Glomerular endothelial cell (primary cell): ENCODE results near the gene VPS45. TPM values are rescaled to one million over a fixed set of nuclear protein-coding genes. Genes with fewer than 3 reads are reported as not detected.

Experiments used
- DNase-seq: peaks from one replicate; pipeline ENCODE4 v3.0.0-alpha.2; 2011; ENCODE audit warnings: low read depth, low spot score; ENCODE audit errors: extremely low read depth
- total RNA-seq: library from RNA; depleted of rRNA; stranded (reverse); fragments of >200 nt; gene quantifications from 2 replicates; pipeline ENCODE4 v1.2.3, GENCODE V29; 2015

The VPS45 gene
- total RNA-seq, 1 donor from 2014 or later: 25.1 TPM

GRCh38 chr1:150155413-150156071 lies 88.0 kb downstream of the VPS45 start:
- no peak for DNase-seq

DNA sequence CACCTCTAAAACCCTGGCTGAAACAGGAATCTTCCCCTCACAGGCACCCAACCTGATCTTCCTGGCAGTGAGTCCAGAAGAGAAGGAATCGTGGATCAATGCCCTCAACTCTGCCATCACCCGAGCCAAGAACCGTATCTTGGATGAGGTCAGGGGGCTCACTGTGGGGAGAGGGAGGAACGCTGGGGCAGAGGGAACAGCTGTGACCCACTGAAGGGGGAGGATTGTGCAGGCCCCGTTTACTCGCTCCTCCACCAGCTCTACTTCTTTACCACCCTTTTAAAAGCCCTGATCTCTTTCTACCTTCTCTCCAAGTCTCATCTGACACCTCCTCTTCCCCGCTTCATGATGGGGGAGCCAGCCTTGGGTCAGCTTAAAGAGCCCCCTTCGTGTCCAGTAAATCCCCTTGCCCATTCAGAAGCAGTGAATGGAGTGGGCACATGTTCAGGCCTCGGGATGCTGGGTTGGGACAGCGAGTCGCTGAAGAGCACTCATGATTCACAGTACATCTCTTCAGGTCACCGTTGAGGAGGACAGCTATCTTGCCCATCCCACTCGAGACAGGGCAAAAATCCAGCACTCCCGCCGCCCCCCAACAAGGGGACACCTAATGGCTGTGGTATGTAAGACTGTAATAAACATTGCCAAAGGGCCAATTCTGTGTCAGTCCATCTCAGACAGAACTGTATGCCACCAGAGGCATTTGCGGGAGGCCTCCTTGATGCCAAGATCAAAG lies 89.5 kb downstream of the VPS45 start:
- DNase-seq: no peak

DNA sequence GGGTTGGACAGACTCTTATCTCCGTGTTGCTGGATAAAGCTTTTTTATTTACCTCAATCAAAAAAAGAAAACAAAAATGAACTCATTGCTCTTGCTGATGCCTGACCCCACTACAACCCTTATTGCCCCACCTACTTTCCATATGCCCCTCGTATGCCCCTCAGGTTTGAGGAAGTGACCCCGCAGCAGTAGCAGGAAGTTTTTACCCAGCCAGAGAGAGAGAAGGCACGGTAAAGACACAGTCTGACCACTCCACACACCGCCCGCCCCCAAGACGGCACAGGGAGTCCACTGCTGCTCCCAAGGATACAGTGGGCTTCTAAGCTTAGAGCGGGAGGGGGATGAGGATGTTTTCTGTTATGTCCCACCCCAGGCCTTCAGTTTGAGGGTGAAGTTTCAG lies 92.0 kb downstream of the VPS45 start:
- DNase-seq: no peak

DNA sequence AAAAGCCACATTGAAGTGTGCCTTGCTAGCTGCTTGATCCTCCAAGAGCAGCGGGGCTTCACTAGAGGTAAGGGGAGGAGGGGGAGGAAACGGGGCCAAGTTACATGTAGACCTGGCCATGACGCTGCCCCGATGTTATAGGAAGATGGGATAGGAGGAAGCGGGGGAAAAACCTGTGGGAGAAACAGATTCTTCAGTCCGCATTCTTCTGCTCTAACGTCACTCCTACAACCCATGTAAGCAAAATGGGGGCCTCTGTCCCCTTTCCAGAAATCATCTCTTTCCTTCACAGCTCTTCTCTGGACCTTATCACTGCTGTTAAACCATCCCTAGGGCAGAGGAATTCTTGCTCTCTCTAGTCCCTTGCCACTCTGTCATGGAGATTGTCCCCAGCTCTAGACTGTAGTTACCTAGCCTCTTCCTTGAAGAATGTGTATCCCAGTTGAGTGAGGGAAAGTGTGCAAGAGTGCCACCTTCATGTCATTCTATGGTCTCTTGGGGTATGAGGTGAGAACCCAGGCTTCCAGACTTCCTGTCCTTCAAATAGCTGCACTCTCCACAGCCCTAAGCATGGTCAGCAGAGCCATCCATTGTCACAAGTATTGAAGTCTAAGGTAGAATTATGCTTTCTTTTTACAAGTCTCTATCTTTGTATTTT lies 93.5 kb downstream of the VPS45 start:
- DNase-seq: no peak

GRCh38 chr1:150161747-150162581 lies 94.4 kb downstream of the VPS45 start:
- DNase-seq: no peak

- DNase-seq: no peak
Observed at GRCh38 chr1:150162582-150162861, 94.9 kb downstream of the VPS45 start.

DNA sequence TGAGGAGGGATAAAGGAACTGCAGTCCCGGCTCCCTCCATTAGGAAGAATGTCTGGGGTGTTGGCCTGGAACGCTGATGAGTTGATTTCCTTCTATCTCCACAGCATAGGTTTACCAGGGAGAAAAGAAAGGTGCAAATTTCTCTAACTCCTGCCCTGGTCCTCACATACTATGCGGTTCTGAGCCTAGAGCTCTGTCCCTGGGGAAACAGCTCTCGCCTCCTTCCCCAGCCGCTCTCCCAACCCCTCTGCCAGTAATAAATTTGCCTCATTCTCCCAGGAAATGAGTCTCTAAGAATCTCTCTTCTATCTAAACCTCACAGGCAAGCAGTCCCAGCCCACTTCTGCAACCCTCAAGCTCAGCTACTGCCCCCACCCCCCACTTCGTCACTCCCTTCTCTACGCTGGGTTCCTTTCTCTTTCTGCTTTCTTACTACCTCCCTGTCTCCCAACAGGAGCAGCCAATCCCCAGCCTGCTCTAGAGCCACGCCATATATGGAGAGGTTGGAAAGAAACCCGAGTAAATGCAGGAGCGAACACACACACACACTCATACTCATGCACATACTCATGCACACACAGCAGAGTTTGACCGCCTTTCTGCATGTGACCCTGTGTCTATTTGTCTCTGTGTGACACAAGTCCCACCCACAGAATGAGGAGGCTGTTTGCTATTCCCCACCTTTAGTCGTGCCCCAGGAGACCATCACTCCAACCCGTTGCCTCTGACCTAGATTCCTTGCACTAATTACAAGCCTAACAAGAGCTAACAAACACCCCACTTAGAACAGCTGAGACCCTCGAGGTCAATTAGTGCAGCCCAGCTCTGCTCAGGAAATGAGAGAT lies 95.5 kb downstream of the VPS45 start:
- peak; percentile 86 for DNase-seq

- DNase-seq: no peak
Observed at GRCh38 chr1:150164224-150164623, 96.6 kb downstream of the VPS45 start.

DNA sequence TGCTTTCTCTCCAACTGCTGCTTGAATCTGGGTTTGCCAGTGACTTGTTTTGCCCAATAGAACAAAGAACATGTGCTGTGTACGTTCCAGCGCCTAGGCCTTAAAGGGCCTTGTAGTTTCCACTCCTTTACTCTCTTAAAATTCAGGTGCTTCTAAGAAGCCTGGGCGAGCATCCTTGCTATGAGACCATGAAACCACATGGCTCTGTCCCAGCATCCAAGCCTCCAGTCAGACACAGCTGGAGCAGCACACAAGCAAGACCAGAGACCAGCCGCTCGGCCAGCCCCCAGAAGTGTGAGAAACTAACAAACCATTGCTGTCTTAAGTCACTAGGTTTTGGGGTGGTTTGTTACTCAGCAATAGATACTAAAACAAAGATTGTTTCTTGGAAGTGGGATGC lies 97.2 kb downstream of the VPS45 start:
- DNase-seq: no peak

DNA sequence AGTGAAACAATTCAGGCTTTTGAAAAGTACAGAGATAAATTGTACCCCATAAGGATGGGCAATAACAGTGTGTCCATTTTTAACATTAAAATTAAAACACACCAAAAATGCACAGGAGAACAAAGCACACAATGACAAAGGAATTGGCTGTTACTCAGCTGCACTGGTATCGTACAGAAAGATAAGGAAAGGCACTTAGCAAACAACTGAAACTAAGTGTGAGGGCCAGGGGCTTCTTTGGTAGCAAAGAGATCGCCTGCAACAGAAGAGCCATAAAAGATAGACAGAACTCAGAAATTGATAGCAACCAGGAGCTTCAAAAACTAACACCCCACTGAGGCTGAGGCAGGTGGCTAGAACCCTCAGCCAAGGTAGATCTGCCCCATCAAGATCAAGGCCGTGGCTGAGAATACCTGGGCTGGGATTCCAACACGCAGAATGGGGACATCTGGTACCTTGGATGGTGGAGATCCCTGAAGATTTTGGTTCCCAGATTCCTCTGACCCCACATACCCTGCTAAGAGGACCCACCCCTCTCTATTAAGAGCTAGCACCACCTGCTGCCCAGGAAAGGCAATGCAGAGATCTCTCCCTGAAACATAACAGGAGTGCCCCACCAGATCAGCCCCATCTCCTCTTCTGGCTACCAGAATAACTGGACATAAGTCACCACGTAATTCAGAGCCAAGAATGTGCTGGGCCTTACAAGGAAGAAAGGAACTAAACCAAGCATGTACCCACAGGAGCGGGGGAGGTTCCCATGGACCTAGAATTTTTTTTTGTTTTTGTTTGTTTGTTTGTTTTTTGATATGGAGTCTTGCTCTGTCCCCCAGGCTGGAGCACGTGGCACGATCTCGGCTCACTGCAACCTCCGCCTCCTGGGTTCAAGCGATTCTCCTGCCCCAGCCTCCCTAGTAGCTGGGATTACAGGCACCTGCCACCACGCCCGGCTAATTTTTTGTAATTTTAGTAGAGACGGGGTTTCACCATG lies 98.3 kb downstream of the VPS45 start:
- no peak for DNase-seq

- no peak for DNase-seq
Observed at GRCh38 chr1:150168960-150169601, 101.5 kb downstream of the VPS45 start.

DNA sequence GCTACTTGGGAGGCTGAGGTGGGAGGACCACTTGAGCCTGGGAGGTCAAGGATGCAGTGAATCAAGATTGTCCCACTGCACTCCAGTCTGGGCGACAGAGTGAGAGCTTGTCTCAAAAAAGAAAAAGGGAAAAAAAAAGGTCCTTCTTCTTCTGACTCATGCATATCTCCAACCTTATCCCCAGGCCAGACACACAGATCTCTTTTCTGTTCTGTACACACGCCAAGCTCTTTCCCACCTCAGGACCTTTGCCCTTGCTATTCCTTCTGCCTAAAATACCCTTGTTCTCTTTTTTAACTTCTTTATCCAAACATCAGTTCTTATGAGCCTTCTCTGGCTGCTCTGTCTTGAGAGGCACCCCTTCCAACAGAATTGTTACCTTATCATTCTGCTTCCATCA lies 104.2 kb downstream of the VPS45 start:
- DNase-seq: no peak

DNA sequence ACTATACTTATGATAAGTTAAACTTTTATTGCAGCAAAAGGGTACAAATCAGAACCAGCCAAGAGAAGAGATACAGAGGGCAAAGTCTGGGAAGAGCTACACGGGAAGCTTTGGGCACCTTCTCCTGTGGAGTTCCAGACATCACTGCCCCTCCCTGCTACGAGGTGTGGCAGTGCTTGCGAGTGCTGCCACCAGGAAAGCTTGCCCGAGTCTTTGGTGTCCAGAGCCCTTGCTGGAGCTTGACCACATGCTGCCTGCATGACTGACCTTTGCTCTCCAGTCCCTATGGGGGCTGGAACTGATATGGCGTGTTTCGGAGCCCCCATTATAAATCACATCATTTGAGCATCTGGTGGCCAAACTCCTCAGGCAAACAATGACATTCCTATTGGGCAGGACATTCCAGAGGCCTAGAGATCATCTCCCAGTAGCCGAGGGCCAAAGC lies 105.6 kb downstream of the VPS45 start:
- no peak for DNase-seq

GRCh38 chr1:150176593-150176992 lies 109.0 kb downstream of the VPS45 start:
- DNase-seq: no peak

DNA sequence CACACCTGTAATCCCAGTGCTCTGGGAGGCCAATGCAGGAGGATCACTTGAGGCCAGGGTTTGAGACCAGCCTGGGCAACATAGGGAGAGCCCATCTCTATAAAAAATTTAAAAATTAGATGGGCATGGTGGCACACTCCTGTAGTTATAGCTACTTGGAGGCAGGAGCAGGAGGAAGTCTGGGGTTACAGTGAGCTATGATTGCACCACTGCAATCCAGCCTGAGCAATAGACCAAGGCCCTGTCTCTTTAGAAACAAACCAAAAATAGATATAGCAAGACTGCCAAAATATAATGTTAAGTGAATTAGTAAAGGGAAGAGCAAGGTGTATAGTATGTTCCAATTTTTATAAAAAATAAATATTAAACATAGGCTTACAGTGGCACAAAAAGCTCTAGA lies 111.0 kb downstream of the VPS45 start:
- no peak for DNase-seq

DNA sequence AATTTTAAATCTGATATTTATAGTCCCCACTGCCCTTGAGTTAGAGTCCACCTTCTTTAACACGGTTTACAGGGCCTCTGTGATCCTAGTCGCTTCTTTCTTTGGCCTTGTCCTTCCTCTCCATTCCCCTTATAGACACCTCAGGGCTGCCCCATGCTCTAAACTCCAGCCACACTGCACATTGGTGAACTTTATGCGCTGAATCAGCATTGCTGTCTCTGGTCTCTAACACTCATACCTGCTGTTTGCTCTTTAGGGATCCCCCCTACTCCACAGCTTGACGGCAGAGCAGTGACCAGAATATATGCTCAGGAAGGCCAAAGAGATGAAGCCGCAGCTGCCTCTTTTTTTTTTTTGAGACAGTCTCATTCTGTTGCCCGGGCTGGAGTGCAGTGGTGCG lies 112.3 kb downstream of the VPS45 start:
- no peak for DNase-seq

- no peak for DNase-seq
Observed at GRCh38 chr1:150180474-150180873, 112.9 kb downstream of the VPS45 start.

DNA sequence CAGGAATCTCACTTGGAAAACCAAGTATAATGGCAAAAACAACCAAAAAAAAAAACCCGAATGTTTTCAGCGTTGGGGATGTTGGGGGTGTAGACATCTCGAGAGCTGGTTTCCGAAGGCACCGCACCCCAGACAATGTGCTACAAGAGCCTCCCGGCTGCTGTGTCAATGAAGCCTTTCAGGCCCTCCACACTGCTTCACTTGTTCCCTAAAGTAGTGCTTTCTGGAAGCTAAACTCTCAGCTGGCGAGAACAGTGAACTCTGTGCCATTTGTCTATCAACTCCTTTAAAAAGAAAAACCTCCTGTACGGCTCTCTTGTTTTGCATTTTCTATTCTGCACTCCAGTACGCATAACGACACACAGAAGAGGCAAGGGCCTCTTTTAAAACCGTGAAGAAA lies 114.7 kb downstream of the VPS45 start:
- no peak for DNase-seq

DNA sequence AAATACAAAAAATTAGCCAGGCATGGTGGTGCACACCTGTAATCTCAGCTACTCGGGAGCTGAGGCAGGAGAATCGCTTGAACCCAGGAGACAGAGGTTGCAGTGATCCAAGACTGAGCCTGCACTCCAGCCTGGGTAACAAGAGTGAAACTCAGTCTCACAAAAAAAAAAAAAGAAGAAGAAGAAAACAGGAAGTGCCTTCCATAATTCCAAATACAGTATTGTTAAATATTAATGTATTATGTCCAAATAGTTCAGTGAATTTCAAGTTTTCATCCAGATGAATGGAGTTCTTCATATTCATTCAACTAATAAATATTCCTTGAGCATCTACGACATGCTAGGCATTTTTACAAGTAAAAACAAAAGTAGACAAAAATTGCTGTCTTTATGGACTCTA lies 115.5 kb downstream of the VPS45 start:
- no peak for DNase-seq
